GM12872 (cell line): ENCODE results near the gene SYNPO2.
A peak's percentile ranks its signal among the peaks of the same experiment; 100 is the strongest.

Experiments
- TF ChIP-seq, protein P1 (sequence below): IDR thresholded peaks from 3 replicates; pipeline ENCODE4 v1.5.1; 2011; ENCODE audit warnings: low read depth, mild to moderate bottlenecking, low read length, moderate library complexity; ENCODE audit not compliant: insufficient read depth

Gene SYNPO2

DNA sequence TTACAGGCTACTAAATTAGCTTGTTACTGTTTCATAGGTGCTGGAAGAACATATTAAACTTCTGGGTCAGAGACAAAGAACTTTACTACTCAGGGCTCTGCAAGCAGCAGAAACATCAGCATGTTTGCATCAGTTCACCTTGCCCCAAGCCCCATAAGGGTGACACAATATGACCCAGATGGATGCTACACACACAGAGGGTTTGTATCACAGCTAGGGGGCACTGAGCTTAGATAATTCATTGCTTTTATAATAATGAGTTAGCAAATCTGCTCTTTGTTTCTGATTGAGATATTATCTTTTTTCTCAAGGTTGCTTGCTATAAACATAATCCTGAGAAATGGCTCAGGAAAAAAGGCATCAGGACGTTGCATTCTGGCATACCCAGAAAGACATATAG lies 4.8 kb upstream of the SYNPO2 start:
- TF ChIP-seq, protein P1, sequence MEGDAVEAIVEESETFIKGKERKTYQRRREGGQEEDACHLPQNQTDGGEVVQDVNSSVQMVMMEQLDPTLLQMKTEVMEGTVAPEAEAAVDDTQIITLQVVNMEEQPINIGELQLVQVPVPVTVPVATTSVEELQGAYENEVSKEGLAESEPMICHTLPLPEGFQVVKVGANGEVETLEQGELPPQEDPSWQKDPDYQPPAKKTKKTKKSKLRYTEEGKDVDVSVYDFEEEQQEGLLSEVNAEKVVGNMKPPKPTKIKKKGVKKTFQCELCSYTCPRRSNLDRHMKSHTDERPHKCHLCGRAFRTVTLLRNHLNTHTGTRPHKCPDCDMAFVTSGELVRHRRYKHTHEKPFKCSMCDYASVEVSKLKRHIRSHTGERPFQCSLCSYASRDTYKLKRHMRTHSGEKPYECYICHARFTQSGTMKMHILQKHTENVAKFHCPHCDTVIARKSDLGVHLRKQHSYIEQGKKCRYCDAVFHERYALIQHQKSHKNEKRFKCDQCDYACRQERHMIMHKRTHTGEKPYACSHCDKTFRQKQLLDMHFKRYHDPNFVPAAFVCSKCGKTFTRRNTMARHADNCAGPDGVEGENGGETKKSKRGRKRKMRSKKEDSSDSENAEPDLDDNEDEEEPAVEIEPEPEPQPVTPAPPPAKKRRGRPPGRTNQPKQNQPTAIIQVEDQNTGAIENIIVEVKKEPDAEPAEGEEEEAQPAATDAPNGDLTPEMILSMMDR = peak; percentile 33; the same call in 2 of the 3 replicates

DNA sequence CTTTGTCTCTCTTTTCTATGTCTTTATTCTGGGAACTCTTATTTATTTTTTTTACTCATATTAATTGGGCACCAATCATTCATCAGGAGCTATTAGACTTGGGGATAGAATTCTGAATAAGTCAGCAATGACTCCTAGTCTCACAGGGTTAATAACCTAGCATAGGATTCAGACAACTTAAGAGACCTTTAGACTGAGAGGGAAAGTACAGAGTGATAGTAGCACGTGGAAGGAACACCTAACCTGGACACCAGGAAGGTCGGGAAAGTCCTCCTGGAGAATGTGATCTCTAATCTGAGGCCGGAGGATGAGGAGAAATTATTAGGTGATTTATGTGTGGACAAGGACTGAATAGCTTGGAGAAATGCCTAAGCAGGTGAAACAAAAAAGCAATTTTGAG lies 3.9 kb upstream of the SYNPO2 start:
- TF ChIP-seq, protein P1 = no peak

DNA sequence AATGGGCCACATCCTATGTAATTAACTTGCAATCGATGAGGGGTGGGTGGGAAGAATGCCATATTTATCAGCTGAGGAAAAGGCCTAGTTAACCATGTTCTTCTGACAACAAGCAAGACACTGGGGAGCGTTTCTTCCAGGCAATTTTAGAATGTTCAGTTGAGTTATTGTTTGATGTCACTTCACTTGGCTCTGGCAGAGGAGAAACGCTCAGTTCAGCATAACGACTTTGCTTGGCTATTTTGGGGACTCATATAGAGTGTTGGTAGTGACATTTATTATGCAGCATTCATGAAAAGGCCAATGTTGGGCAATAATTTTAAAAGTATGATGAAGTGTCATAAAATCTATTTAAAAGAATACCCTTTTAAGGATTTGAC lies 648 bp downstream of the SYNPO2 start:
- TF ChIP-seq, protein P1 = no peak

DNA sequence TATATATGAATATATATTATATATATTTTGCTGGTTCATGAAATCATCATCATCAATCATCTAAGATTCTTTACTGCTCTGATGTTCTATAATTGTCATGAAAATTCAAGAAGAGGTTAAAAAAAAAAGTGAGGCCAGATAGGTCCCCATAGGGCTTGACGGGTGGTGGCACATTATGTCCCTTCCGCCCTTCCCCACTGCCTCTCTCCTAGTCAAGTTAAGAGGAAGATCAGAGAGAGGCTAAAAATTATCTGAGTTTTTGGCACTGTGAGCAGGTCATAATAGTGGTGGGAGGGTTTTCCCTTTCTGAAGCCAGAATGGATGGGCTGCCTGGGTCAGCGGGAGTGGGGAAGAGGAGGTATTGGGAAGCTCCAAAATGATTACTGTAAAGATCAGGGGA lies 5.4 kb downstream of the SYNPO2 start:
- TF ChIP-seq, protein P1 = no peak

DNA sequence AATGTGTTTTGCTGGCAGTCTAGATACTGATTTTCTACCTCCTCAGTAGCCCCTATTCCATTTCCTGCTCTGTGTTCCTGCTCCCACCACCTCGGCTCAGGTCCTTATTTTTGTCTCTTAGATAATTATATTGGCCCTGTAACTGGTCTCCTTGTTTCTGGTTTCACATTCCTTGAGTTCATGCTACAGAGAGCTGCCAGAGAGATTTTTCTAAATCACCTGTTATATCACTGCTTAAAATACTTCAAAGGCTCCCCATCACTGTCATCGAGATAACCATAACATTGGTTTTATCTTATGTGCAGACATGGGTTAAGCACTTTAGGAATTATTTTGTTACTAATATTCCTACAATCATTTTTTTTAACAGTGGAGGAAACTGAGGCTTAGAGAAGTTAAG lies 9.6 kb downstream of the SYNPO2 start:
- TF ChIP-seq, protein P1 = no peak

DNA sequence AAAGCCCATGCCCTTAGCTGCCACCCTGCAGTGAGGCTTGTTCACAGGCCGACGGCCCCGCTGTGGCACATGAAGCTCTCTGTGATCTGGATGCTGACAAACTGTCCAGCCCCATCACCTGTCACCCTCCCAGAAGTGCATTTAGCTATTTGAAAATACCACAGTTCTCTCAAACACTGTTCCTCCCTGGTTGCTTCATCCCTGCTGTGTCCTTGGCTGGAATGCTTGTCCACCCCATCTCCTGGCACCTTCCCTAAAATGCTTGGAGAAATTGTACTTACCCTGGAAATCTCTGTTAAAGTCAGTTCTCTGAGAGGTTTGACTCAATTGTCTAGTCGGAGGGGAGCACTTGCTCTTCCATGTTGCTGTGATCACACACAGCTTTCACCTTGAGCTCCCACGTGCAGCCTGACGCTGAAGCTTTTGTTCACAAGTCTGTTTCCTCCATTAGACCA lies 10.1 kb downstream of the SYNPO2 start:
- TF ChIP-seq, protein P1 = no peak

DNA sequence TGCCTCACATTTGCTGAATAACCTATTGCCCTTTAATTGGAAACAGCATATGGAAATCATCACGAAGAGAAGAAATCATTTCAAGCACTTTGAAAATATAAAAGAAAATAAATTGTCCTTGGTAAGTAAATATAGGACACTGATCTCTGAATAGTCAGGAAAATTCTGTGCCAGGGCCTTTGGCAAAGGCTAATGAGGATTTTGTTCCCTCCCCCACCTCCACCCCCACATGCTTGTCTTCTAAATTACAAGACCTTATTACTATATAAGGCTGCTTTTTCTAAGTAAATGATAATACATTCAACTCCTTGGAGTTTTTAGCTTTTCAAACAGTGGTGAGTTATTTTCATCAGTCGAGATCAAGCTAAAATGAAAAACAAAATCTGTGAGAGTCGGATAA lies 15.8 kb downstream of the SYNPO2 start:
- TF ChIP-seq, protein P1 = no peak

DNA sequence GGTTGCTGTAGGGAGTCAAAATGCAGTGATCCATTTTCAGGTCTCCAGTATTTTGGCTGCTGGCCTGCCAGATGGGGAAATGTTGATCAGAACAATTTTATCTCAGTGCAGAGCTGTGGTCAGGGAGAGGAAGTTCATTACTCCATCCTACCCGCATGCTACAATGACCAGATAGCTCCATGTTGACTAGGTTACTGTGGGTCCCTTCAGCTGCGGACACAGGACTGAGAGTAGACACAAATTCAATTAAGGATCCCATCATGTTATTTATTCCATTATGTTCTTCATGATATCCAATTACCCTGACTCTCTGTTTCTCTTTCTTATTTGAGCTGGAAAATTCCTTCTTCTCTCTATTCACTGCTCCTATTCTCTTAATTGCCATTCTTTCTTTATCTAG lies 16.3 kb downstream of the SYNPO2 start:
- TF ChIP-seq, protein P1 = no peak
